Measurements from ENCODE around the gene KCNMB1.

KCNMB1 gene

GRCh38 chr5:170327829-170328228 is 61.3 kb downstream of the KCNMB1 start:
- TF ChIP-seq CTCF (IDR thresholded peaks at IDR 0.05; ENCODE audit: low read depth, low read length, missing control alignments), result no peak
- no peak overlapping the region for H3K4me3 ChIP-seq (replicated peaks; ENCODE audit: low read depth, low read length)
- DNase-seq (ENCODE audit: extremely low read depth, low read depth), result no peak

GRCh38 chr5:170327168-170327567 is 62.0 kb downstream of the KCNMB1 start:
- DNase-seq (ENCODE audit: extremely low read depth, low read depth), result no peak
- H3K4me3 ChIP-seq (replicated peaks; ENCODE audit: low read depth, low read length), result no peak overlapping the region
- no peak for TF ChIP-seq CTCF (IDR thresholded peaks at IDR 0.05; ENCODE audit: low read depth, low read length, missing control alignments)
